GM12878 (cell line): Measurements from ENCODE around the gene KYAT1. TPM values are rescaled to one million over a fixed set of nuclear protein-coding genes. Genes with fewer than 3 reads are reported as not detected.

ENCODE experiments used
- ATAC-seq: fragments of 200-7000 bp; cut with Tn5 transposase; 3 replicates; pipeline ENCODE4 v1.9.1; 2020; ENCODE audit warnings: mild to moderate bottlenecking, moderate library complexity
- BruUV-seq: library from RNA; stranded (reverse); fragments of 400-500 nt; replicated peaks from 2 replicates; lab custom pipeline; 2021; lab: Mats Ljungman, UMichigan
- CTCF ChIA-PET: fragments of 300-600 bp; sonication (Branson Sonifier 250); formaldehyde crosslinking; extraction: SDS; loops from one replicate; lab custom pipeline; 2021; ENCODE audit warnings: inconsistent platforms; lab: Yijun Ruan, JAX
- POLR2A ChIA-PET: fragments of 350-600 bp; formaldehyde crosslinking; extraction: SDS; loops from one replicate; lab custom pipeline; 2021; ENCODE audit warnings: inconsistent platforms; lab: Charles Lee
- RAD21 ChIA-PET: fragments of 300-600 bp; sonication (Branson Sonifier 250); formaldehyde crosslinking; loops from one replicate; lab custom pipeline; 2023; ENCODE audit warnings: antibody characterized with exemption; ENCODE audit not compliant: unreplicated experiment; lab: Charles Lee
- SMC1A ChIA-PET: fragments of 300-600 bp; sonication (Branson Sonifier 250); formaldehyde crosslinking; loops from one replicate; lab custom pipeline; 2023; ENCODE audit not compliant: unreplicated experiment, uncharacterized antibody; lab: Charles Lee
- DNase-seq: peaks from one replicate; pipeline ENCODE4 v3.0.0-alpha.2; 2011; ENCODE audit warnings: low read depth, low spot score
- FAIRE-seq: peaks from 3 replicates; lab custom pipeline; 2011; peaks lifted over from hg19 to GRCh38; lab: Jason Lieb, UNC
- H2AFZ ChIP-seq: 2 replicates; pipeline ENCODE4 v1.6.0; 2011; ENCODE audit warnings: low read depth, low read length, control low read depth; ENCODE audit not compliant: control insufficient read depth
- H3K27ac ChIP-seq: 2 replicates; pipeline ENCODE4 v1.5.1; 2011; ENCODE audit warnings: control low read depth; ENCODE audit not compliant: control insufficient read depth, insufficient read depth
- H3K27me3 ChIP-seq, 2 experiments: replicated peaks in 1 of 2; 2 replicates each; pipeline versions ENCODE4 v1.6.0 to v1.6.1; 2011; ENCODE audit warnings: low read length in 1 of 2; ENCODE audit not compliant: control insufficient read depth in 2 of 2, insufficient read depth in 2 of 2
- H3K36me3 ChIP-seq, 2 experiments: 2 replicates each; pipeline ENCODE4 v1.5.1; 2011; ENCODE audit warnings: low read length in 1 of 2; ENCODE audit not compliant: control insufficient read depth in 2 of 2, insufficient read depth in 2 of 2
- H3K4me1 ChIP-seq: 2 replicates; pipeline ENCODE4 v1.6.1; 2011; ENCODE audit warnings: mild to moderate bottlenecking, low read length, moderate library complexity, mixed read lengths; ENCODE audit not compliant: control insufficient read depth, insufficient read depth
- H3K4me2 ChIP-seq: 2 replicates; pipeline ENCODE4 v1.6.0; 2011; ENCODE audit warnings: control low read depth; ENCODE audit not compliant: control insufficient read depth, insufficient read depth
- H3K4me3 ChIP-seq: fragments of 200-600 bp; sonication (generic); 2 replicates; pipeline ENCODE4 v1.5.1; 2016
- H3K79me2 ChIP-seq: 2 replicates; pipeline ENCODE4 v1.6.0; 2011; ENCODE audit warnings: low read length; ENCODE audit not compliant: control insufficient read depth, insufficient read depth
- H3K9ac ChIP-seq: 2 replicates; pipeline ENCODE4 v1.8.0; 2011; ENCODE audit warnings: low read length, control low read depth, mixed read lengths; ENCODE audit not compliant: control insufficient read depth, insufficient read depth
- H3K9me3 ChIP-seq: replicated peaks from 3 replicates; pipeline ENCODE4 v1.5.1; 2011; ENCODE audit warnings: mild to moderate bottlenecking, low read length; ENCODE audit not compliant: control insufficient read depth, insufficient read depth
- H4K20me1 ChIP-seq: 2 replicates; pipeline ENCODE4 v1.6.0; 2011; ENCODE audit not compliant: control insufficient read depth, insufficient read depth
- MYB ChIP-seq: fragments of 150-350 bp; IDR thresholded peaks from 2 replicates; pipeline ENCODE4 v1.6.1; 2014; ENCODE audit warnings: mild to moderate bottlenecking, low read depth, low read length, borderline replicate concordance
- SMAD5 ChIP-seq: IDR thresholded peaks from 2 replicates; pipeline ENCODE4 v1.6.1; 2016; ENCODE audit warnings: antibody characterized with exemption, low read depth
- STAT3 ChIP-seq: IDR thresholded peaks from 2 replicates; pipeline ENCODE4 v1.6.1; 2011; ENCODE audit warnings: low read depth, low read length, improper control_type of control experiment
- ZBTB11 ChIP-seq: fragments of 450-650 bp; formaldehyde crosslinking; IDR thresholded peaks from 2 replicates; pipeline ENCODE4 v1.5.0; 2022; ENCODE audit warnings: mild to moderate bottlenecking, missing genetic modification characterization
- WGBS: methylation state at CpG from one replicate; pipeline ENCODE4 v1.1.6; 2016; ENCODE audit warnings: low lambda C conversion rate; ENCODE audit not compliant: insufficient replicate concordance, insufficient coverage; ENCODE audit errors: missing lambda C conversion rate; 5-methylcytosine and 5-hydroxymethylcytosine counted together
- in situ Hi-C: fragments of 300-500 bp; cut with MboI; formaldehyde crosslinking; loops from 9 replicates; pipeline ENCODE4 v1.14.3; 2018; ENCODE audit warnings: mixed read lengths
- intact Hi-C: fragments of 100-400 bp; cut with micrococcal nuclease; formaldehyde crosslinking; loops from one replicate; pipeline ENCODE4 v1.14.2; 2022; ENCODE audit not compliant: unreplicated experiment
- polyA plus RNA-seq, 11 experiments: library from polyadenylated mRNA; depleted of rRNA in 4 of 11; unstranded in 6 of 11; stranded (reverse) in 5 of 11; fragments of >200 nt; fragmentation: Nextera tagmentation in 4 of 11; fragmentation: Illumina TruSeq in 1 of 11; extraction: Ambion mirVana in 4 of 11; extraction: Trizol in 1 of 11; gene quantifications; 1 replicate in 1 of 11; 2 replicates in 10 of 11; pipeline versions ENCODE4 v1.2.1 to v1.2.3, GENCODE V29; 2011 to 2016; ENCODE audit warnings: inconsistent platforms in 2 of 11, missing spikeins in 2 of 11, low read depth in 1 of 11
- total RNA-seq, 4 experiments: library from RNA; depleted of rRNA in 3 of 4; stranded (reverse); fragments of >200 nt in 3 of 4; fragmentation: Illumina TruSeq in 1 of 4; extraction: Trizol in 1 of 4; gene quantifications; 2 replicates each; pipeline versions ENCODE4 v1.2.1 to v1.2.3, GENCODE V29; 2013 to 2021
- TF ChIP-seq, protein P1 (sequence below): fragments of 450-650 bp; IDR thresholded peaks from 2 replicates; pipeline ENCODE4 v1.6.1; 2017; ENCODE audit warnings: mild to moderate bottlenecking, moderate library complexity

The KYAT1 gene
- total and polyA plus RNA-seq, 10 of the 15 experiments (the other 5 are each of a cell fraction or from before 2014, with no cell fraction given): 5.8 to 15.7 (median 11.4) TPM

GRCh38 chr9:128885376-128885775 lies 3.6 kb upstream of the KYAT1 start:
- BruUV-seq: no TSS peak
- ChIA-PET SMC1A (no interaction called here), RAD21 (no interaction called here), POLR2A (no interaction called here), CTCF (no interaction called here)
- Histone ChIP-seq H3K9me3 (no peaks in the 10 kb centered on the region), H3K27me3 (no peaks in the 10 kb centered on the region), H3K79me2 (peaks cover 34% of the 10 kb centered on the region), H3K4me1 (no peaks in the 10 kb centered on the region), H3K27ac (no peak overlapping the region), H3K9ac (no peak overlapping the region), H2AFZ (no peak overlapping the region), H3K4me3 (no peak overlapping the region), H4K20me1 (no peaks in the 10 kb centered on the region), H3K36me3 (peaks cover 6% of the 10 kb centered on the region in 2 experiments; a peak in 3 of 4 replicates), H3K4me2 (no peak overlapping the region)
- no peak for ATAC-seq
- WGBS: 96% methylated on average over 8 of the region's 8 CpGs
- intact Hi-C loops: no loop called here
- no peak for FAIRE-seq
- no peak for DNase-seq
- TF ChIP-seq ZBTB11 (no peak), SMAD5 (no peak), STAT3 (no peak), MYB (no peak)
- TF ChIP-seq, protein P1, sequence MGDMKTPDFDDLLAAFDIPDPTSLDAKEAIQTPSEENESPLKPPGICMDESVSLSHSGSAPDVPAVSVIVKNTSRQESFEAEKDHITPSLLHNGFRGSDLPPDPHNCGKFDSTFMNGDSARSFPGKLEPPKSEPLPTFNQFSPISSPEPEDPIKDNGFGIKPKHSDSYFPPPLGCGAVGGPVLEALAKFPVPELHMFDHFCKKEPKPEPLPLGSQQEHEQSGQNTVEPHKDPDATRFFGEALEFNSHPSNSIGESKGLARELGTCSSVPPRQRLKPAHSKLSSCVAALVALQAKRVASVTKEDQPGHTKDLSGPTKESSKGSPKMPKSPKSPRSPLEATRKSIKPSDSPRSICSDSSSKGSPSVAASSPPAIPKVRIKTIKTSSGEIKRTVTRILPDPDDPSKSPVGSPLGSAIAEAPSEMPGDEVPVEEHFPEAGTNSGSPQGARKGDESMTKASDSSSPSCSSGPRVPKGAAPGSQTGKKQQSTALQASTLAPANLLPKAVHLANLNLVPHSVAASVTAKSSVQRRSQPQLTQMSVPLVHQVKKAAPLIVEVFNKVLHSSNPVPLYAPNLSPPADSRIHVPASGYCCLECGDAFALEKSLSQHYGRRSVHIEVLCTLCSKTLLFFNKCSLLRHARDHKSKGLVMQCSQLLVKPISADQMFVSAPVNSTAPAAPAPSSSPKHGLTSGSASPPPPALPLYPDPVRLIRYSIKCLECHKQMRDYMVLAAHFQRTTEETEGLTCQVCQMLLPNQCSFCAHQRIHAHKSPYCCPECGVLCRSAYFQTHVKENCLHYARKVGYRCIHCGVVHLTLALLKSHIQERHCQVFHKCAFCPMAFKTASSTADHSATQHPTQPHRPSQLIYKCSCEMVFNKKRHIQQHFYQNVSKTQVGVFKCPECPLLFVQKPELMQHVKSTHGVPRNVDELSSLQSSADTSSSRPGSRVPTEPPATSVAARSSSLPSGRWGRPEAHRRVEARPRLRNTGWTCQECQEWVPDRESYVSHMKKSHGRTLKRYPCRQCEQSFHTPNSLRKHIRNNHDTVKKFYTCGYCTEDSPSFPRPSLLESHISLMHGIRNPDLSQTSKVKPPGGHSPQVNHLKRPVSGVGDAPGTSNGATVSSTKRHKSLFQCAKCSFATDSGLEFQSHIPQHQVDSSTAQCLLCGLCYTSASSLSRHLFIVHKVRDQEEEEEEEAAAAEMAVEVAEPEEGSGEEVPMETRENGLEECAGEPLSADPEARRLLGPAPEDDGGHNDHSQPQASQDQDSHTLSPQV: no peak
- in situ Hi-C loops: no loop called here
